AG04449 (cell line): ENCODE data around the gene DIPK1A.

Source experiments
- CTCF ChIA-PET: fragments of 350-600 bp; formaldehyde crosslinking; extraction: SDS; loops from one replicate; lab custom pipeline; 2021; ENCODE audit warnings: antibody characterized with exemption; lab: Yijun Ruan, JAX
- POLR2A ChIA-PET: fragments of 400-600, 350-600 bp; formaldehyde crosslinking; extraction: SDS; loops from one replicate; lab custom pipeline; 2020; ENCODE audit warnings: antibody characterized with exemption, inconsistent platforms; lab: Yijun Ruan, JAX
- DNase-seq: peaks from one replicate; pipeline ENCODE4 v3.0.0-alpha.2; 2010; ENCODE audit warnings: low read depth, low spot score
- H3K4me3 ChIP-seq: 2 replicates; pipeline ENCODE4 v1.5.1; 2011; ENCODE audit warnings: low read depth, mild to moderate bottlenecking, control low read depth, low read length
- TF ChIP-seq, protein P1 (sequence below): IDR thresholded peaks from one replicate; pipeline ENCODE4 v1.5.1; 2011; ENCODE audit warnings: mild to moderate bottlenecking, moderate library complexity, low read length, control low read depth, inconsistent platforms; ENCODE audit not compliant: insufficient read depth; ENCODE audit errors: missing control alignments

The DIPK1A gene

GRCh38 chr1:92961131-92961895 is at the start of gene DIPK1A:
TSS of gene DIPK1A (minus strand) at chr1:92961462. CDS start at chr1:92961429, 33 bp downstream.
- DNase-seq: no peak
- TF ChIP-seq, protein P1, sequence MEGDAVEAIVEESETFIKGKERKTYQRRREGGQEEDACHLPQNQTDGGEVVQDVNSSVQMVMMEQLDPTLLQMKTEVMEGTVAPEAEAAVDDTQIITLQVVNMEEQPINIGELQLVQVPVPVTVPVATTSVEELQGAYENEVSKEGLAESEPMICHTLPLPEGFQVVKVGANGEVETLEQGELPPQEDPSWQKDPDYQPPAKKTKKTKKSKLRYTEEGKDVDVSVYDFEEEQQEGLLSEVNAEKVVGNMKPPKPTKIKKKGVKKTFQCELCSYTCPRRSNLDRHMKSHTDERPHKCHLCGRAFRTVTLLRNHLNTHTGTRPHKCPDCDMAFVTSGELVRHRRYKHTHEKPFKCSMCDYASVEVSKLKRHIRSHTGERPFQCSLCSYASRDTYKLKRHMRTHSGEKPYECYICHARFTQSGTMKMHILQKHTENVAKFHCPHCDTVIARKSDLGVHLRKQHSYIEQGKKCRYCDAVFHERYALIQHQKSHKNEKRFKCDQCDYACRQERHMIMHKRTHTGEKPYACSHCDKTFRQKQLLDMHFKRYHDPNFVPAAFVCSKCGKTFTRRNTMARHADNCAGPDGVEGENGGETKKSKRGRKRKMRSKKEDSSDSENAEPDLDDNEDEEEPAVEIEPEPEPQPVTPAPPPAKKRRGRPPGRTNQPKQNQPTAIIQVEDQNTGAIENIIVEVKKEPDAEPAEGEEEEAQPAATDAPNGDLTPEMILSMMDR: peak; percentile 36
- peak within 1 kb of the TSS; percentile 79 for H3K4me3 ChIP-seq
- CTCF ChIA-PET: interaction anchor here (0.7 to 5.5 kb wide), 24 partner anchors 11 to 129 kb away, joined by 3 to 97 read pairs (median 5); partner anchors contain the start of gene RPL5
- POLR2A ChIA-PET: interaction anchor here (0.8 to 1.0 kb wide), 3 partner anchors 21 to 129 kb away, joined by 3 read pairs; partner anchors contain the start of gene RPL5

GRCh38 chr1:93007941-93008577 is 46.8 kb upstream of the DIPK1A start:
- TF ChIP-seq, protein P1: no peak
- CTCF ChIA-PET: interaction anchor here (1.4 to 2.7 kb wide), 4 partner anchors 10 to 149 kb away, joined by 4 to 28 read pairs (median 13); no protein-coding TSS in a partner anchor
- H3K4me3 ChIP-seq: no peak overlapping the region
- DNase-seq: no peak
- POLR2A ChIA-PET: no interaction called here

DNA sequence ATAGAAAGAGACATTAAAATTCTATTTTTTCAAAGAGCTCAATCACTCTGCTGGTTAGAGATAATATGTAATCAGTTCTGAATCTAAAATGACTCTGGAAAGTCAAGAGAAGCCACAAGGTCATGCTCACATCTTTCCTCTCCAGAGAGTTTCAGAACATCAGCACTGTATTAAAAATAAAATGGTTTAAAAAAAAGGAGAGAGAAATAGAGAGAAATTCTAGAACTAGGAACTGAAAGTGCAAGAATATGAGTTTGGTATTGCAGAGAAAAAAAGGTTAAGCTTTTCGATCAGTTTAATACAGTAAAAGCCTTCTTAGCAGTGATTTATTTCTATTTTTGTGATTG is 44.0 kb upstream of the DIPK1A start:
- ChIA-PET CTCF (interaction anchor here (1.2 to 5.8 kb wide), 5 partner anchors 8 to 149 kb away, joined by 4 to 65 read pairs (median 6); partner anchors contain the start of gene DIPK1A), POLR2A (interaction anchor here (0.6 kb wide), 1 partner anchor 1327 kb away, joined by 3 read pairs; no protein-coding TSS in a partner anchor)
- no peak for DNase-seq
- H3K4me3 ChIP-seq: no peak overlapping the region
- TF ChIP-seq, protein P1: no peak

DNA sequence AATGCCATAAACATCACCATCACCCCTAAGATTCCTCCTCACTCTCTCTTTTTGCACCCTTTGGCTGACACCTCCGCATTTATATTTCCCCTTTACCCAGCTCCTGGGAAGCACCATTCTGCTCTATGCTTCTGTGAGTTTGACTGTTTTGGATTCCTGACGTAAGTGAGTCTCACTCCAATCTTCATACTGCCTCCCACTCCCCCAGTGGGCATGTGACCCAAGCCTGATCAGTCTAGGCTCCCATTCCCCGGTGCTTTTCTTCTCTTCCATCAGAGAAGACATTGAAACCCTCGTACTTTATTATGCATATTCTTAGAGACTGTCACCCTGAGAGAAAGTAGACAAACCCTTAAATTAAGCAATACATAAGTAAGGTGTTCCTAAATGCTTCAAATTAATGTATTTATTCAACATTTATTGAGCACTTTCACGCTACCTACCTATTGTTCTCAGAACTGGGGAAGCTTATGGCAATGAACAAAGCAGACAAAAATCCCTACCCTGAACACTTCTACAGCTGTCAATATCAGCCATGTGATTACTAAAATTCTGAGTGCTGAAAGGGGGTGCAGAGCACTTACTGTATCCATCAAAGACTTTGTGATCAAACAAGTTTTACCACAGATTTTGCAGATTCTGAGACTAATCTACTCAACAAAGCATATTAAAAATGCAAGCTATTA is 43.4 kb upstream of the DIPK1A start:
- TF ChIP-seq, protein P1: no peak
- CTCF ChIA-PET: interaction anchor here (0.6 to 5.8 kb wide), 7 partner anchors 9 to 148 kb away, joined by 3 to 65 read pairs (median 5); partner anchors contain the start of gene DIPK1A
- H3K4me3 ChIP-seq: no peak overlapping the region
- no peak for DNase-seq
- POLR2A ChIA-PET: interaction anchor here (0.6 kb wide), 1 partner anchor 1327 kb away, joined by 3 read pairs; no protein-coding TSS in a partner anchor

GRCh38 chr1:93003981-93004380 is 42.7 kb upstream of the DIPK1A start:
- CTCF ChIA-PET: interaction anchor here (0.6 to 5.8 kb wide), 4 partner anchors 10 to 144 kb away, joined by 3 to 65 read pairs (median 30); no protein-coding TSS in a partner anchor
- POLR2A ChIA-PET: no interaction called here
- TF ChIP-seq, protein P1: no peak
- H3K4me3 ChIP-seq: no peak overlapping the region
- DNase-seq: no peak
